Activated CD4-positive, alpha-beta memory T cell treated with anti-CD3 and anti-CD28 coated beads for 36 hours (primary cell): ENCODE measurements around the gene C4orf50. TPM values are rescaled to one million over a fixed set of nuclear protein-coding genes. Genes with fewer than 3 reads are reported as not detected.
"Not testable (repeated sequence)": the region's sequence is repeated elsewhere in the genome, so short reads cannot be mapped to it uniquely, and the experiment has no call there.

ENCODE experiments used
- CTCF ChIA-PET: fragments of 350-600 bp; sonication (Branson Sonifier 250); formaldehyde crosslinking; loops from one replicate; lab custom pipeline; 2021; ENCODE audit warnings: antibody characterized with exemption, inconsistent platforms; lab: Charles Lee
- POLR2A ChIA-PET: fragments of 350-600 bp; sonication (Branson Sonifier 250); formaldehyde crosslinking; loops from one replicate; lab custom pipeline; 2021; ENCODE audit warnings: antibody characterized with exemption; lab: Charles Lee
- DNase-seq: peaks from one replicate; pipeline ENCODE4 v3.0.0-alpha.2; 2020
- H3K27ac Mint-ChIP-seq: one replicate; pipeline ENCODE4 v1.8.0; 2021; ENCODE audit warnings: mixed read lengths
- H3K27me3 Mint-ChIP-seq: one replicate; pipeline ENCODE4 v1.8.0; 2021; ENCODE audit warnings: mixed read lengths
- H3K36me3 Mint-ChIP-seq: one replicate; pipeline ENCODE4 v1.8.0; 2021; ENCODE audit warnings: mixed read lengths
- H3K4me1 Mint-ChIP-seq: one replicate; pipeline ENCODE4 v1.8.0; 2021; ENCODE audit warnings: low read depth, mixed read lengths
- H3K4me3 Mint-ChIP-seq: one replicate; pipeline ENCODE4 v1.8.0; 2021; ENCODE audit warnings: mild to moderate bottlenecking, mixed read lengths
- H3K9me3 Mint-ChIP-seq: one replicate; pipeline ENCODE4 v1.8.0; 2021; ENCODE audit warnings: mixed read lengths
- intact Hi-C: fragments of 100-400 bp; cut with micrococcal nuclease; formaldehyde crosslinking; loops from one replicate; pipeline ENCODE4 v1.15.1; 2023
- total RNA-seq, 2 experiments: library from RNA; stranded (reverse); gene quantifications; one replicate each; pipeline ENCODE4 v1.2.3, GENCODE V29; 2021

Gene C4orf50
- total RNA-seq, 2 experiments from 2014 or later: 0.07 to 0.10 TPM

DNA sequence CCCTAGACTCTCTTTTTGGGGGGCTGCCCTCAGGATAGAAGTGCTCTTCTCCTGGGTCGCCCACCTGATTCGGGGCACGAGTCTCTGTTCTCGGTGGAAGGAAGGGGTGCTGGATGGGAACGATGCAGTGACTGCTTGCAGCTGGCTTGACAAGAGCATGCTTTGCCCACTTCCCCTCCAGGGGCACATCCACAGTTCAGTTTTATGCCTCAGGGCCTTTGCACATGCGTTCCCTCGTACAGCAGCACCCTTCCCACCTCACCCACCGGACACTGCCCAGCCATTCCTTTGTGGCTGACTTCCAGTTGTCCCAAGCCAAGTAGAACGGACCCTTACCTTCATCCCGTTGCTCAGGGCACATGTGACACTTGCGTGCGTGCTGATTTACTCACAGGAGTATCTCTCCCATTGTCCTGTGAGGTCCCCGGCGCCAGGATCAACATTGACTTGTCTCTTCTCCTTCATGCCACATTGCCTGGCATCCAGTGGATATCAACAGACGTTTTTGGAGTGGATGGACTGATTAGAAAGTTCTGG lies 60.0 kb downstream of the C4orf50 start:
- ChIA-PET POLR2A (no interaction called here), CTCF (no interaction called here)
- intact Hi-C loops: no loop called here
- H3K27me3 Mint-ChIP-seq: peaks cover 2% of the 10 kb centered on the region
- no peak overlapping the region for H3K27ac Mint-ChIP-seq
- H3K4me3 Mint-ChIP-seq: no peak overlapping the region
- no peaks in the 10 kb centered on the region for H3K9me3 Mint-ChIP-seq
- peaks cover 3% of the 10 kb centered on the region for H3K4me1 Mint-ChIP-seq
- no peak for DNase-seq
- H3K36me3 Mint-ChIP-seq: no peaks in the 10 kb centered on the region

DNA sequence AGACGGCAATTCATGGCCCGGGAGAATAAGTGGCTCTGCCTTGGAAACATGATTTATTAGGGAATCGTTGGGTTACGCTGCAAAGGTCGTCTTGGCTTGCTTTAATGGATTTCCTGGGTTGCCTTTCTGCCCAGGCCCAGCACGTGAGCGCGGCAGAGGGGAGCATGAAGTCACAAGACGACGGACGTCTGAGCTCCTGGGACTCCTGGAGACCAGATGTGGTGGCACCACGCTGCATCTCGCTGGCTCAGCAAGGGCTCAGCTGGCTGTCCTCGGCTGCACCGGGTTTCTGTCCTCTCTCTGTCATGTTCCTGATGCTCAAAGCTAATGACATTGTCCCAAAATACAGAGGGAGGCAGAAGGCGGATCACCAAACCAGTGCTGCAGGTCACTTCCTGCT lies 61.2 kb downstream of the C4orf50 start:
- intact Hi-C loops: no loop called here
- POLR2A ChIA-PET: no interaction called here

DNA sequence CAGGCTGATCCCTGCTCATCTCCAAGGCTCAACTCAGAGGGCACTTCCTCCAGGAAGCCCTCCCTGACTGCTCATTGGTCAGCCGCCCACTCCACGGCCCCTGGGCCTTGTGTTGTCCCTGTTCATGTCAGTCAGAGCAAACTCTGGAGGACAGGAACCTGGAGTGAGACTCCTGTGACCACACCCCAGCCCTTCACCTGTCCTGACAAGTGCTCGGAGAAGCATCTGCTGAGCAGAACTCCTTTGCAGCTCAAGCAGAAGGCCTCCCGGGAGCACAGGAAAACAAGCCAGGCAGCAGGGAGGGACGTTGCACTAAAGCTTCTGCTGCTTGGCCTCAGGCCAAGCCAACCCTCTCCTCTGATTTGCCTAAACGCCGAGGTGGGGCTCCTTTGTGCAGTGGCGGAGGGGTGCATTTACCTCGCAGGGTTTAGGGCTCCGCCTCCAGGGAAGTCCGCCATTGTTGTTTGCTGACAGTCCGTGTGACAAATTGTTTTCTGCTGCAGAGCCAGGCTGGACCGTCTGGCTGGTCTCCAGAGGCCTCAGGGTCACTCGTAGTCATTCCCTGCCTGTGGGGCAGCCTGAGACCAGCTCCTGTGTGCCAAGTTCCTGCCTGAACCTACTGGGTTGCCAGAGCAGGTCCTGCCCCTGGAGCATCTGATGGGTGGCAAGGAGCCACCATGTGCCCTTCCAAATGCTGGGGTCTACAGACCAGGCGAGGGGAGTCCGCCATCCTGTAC lies 61.8 kb downstream of the C4orf50 start:
- Mint-ChIP-seq H3K4me1 (peaks cover 3% of the 10 kb centered on the region), H3K27ac (no peak overlapping the region), H3K4me3 (no peak overlapping the region), H3K9me3 (no peaks in the 10 kb centered on the region), H3K27me3 (peaks cover 5% of the 10 kb centered on the region), H3K36me3 (no peaks in the 10 kb centered on the region)
- POLR2A ChIA-PET: no interaction called here
- DNase-seq: no peak
- intact Hi-C loops: no loop called here
- CTCF ChIA-PET: no interaction called here

More for the DNA sequence above, 61.2 kb downstream of the C4orf50 start:
- H3K36me3 Mint-ChIP-seq: no peaks in the 10 kb centered on the region
- CTCF ChIA-PET: no interaction called here
- H3K27me3 Mint-ChIP-seq: no peaks in the 10 kb centered on the region
- H3K4me1 Mint-ChIP-seq: peaks cover 3% of the 10 kb centered on the region
- no peak overlapping the region for H3K4me3 Mint-ChIP-seq
- no peak overlapping the region for H3K27ac Mint-ChIP-seq
- H3K9me3 Mint-ChIP-seq: no peaks in the 10 kb centered on the region
- no peak for DNase-seq

DNA sequence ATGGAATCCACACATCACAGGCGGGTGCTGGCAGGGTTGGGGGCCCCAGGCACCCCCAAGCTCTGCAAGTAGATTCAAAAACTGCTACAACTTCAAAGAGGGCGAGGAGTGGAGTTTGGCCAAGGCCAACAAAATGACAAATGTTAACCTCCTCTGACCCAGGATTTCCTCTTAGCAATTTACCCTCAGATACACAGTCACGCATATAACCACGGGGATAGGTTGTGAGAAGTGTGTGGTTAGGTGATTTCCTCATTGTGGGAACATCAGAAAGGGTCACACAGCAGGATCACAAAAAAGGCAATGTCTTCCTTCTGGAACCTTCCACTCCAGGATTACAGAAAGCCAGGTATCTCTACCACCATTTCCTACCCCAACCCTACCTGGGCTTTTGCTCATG lies 62.4 kb downstream of the C4orf50 start:
- Mint-ChIP-seq H3K27ac (no peak overlapping the region), H3K4me1 (peaks cover 3% of the 10 kb centered on the region), H3K36me3 (no peaks in the 10 kb centered on the region), H3K27me3 (peaks cover 5% of the 10 kb centered on the region), H3K4me3 (no peak overlapping the region), H3K9me3 (no peaks in the 10 kb centered on the region)
- no peak for DNase-seq
- ChIA-PET CTCF (no interaction called here), POLR2A (no interaction called here)
- intact Hi-C loops: no loop called here

DNA sequence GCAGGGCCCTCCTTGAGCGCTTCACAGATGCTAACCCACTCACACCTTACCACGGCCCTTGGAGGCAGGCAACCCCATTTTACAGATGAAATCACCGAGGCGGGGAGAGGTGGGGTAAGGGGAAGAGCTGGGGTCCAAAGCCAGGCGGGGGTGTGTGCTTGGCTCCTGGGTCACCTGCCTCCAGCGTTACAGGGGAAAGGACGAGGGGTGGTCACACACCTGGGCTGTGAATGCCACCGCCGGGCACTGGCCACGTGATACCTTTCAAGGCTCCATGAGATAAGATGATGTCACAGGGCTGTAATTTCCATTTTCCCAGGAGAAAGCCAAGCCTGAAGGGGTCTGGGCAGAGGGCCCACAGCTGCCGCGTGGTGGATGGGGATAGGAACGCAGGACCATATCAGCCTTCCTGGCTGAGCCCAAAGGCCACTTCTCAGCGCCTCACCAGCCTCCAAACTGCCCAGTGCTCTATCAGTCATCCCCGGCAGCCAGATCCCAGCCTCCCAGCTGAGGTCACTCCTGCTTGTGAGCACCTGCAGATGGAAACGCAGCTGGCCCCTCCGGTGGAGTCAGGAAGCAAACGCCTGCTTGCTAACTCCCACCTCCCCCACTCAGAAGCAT lies 62.9 kb downstream of the C4orf50 start:
- peaks cover 3% of the 10 kb centered on the region for H3K4me1 Mint-ChIP-seq
- ChIA-PET POLR2A (no interaction called here), CTCF (no interaction called here)
- intact Hi-C loops: no loop called here
- H3K36me3 Mint-ChIP-seq: no peaks in the 10 kb centered on the region
- no peak overlapping the region for H3K4me3 Mint-ChIP-seq
- H3K27me3 Mint-ChIP-seq: peaks cover 5% of the 10 kb centered on the region
- no peaks in the 10 kb centered on the region for H3K9me3 Mint-ChIP-seq
- no peak for DNase-seq
- H3K27ac Mint-ChIP-seq: no peak overlapping the region

DNA sequence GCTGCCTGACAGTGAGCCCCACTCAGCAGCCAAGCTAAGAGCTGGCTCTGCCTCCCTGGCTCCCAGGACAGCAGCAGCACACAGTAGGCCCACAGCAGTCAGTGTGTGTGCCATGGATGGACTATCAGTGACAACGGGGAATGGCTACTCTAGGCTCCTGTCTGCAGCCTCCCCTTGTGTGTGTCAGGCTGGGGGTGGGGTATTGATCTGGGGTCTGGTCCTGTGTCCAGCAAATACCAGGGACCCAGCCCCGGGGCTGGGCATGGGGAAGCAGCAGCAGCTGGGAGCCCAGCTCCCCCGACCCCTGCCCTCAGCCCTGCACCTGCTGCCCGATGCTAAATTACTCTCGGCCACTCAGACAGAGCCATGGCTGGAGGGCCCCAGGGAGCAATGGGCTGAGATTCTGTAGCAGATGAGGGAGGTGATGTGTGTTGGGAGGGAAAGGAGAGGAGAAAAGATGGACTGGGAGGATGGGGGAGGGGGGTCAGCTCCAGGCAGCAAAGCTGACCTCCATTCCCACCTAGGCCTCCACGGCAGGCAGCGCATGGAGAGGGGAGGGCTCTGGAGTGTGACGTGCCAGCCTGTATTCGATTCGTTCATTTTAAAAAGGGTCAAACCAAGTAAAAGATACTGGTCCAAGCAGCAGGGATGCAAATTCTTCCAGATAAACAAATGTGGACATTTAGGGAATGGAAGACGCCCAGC lies 64.0 kb downstream of the C4orf50 start:
- DNase-seq: no peak
- peaks cover 3% of the 10 kb centered on the region for H3K4me1 Mint-ChIP-seq
- no peak overlapping the region for H3K4me3 Mint-ChIP-seq
- peaks cover 5% of the 10 kb centered on the region for H3K27me3 Mint-ChIP-seq
- no peaks in the 10 kb centered on the region for H3K9me3 Mint-ChIP-seq
- H3K27ac Mint-ChIP-seq: no peak overlapping the region
- ChIA-PET POLR2A (no interaction called here), CTCF (no interaction called here)
- H3K36me3 Mint-ChIP-seq: no peaks in the 10 kb centered on the region
- intact Hi-C loops: no loop called here

DNA sequence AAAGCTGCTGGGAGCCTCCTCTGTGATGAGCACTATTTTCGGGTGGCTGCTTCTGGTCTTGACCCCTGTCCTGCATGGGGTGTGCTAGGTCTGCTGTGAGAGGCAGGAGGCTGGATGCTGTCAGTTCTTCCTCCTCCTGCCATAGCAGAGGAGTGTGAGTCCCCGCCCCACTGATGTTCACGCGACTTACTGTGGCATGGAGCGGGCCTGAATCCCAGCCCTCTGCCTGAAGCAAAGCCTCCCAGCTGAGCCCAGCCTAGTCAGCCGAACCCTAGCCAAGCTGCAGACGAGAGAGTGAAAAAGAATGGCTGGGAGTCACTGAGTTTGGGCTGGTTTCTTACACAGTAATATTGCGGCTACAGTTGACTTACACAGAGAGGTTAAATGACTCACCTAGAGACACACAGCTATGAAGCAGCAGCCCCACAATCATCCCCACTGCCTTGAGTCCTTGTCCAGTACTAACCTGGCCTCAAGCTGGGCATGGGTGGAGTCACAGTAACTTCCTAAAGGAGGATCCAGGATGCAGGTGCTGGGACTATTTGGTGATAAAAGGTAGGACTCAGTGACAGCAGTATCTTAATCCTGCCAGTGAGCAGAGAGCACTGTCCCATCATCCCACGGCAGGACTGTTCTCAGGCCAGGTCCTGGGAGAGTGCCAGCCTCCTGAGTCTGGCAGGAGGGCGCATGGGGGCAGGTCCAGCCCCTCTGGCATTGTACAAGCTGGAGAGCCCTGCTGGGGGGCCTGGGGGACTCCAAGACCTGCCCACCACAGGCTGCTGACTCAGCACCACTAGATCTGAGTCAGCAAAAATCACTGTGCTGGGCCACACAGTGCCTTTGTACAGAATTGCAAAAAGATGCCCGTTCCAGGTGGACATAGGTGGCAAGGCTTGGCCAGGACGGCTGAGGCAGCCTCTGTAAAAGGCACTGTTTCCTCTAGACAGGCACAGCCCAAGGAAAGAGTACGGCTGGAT lies 65.0 kb downstream of the C4orf50 start:
- H3K36me3 Mint-ChIP-seq: no peaks in the 10 kb centered on the region
- POLR2A ChIA-PET: no interaction called here
- CTCF ChIA-PET: no interaction called here

DNA sequence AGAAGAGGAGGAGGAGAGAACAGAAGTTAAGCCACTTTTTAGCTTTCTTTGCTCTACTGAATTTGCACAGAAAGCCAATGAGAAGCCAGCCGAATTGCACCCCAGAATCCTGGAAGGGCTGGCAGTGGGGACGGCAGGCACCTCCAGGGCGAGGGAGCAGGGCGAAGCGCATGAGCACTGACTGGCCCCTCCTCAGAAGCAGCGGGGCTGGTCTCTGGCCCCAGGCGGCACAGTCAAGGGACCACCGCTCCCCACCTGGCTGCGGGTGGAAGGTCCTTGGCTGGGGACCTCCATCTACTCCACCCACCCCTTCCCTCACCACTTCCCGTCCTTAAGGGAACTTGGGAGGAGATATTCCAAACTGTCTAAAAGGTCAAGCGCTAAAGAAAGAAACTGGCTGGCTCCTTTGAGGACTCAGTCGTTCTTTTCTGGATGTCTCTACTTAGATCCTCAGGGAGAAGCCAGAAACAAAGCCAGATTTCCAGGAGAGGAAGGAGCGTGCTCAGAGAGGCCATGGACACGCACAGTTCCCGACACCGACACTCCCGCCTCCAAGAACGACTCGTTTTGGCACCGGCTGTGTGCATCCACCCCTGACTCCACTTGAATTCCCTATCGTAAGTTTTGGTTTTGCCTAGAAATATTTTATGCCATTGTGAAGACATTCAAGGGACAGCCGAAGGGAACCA lies 65.8 kb downstream of the C4orf50 start:
- H3K9me3 Mint-ChIP-seq: no peaks in the 10 kb centered on the region
- POLR2A ChIA-PET: no interaction called here
- intact Hi-C loops: no loop called here
- H3K27me3 Mint-ChIP-seq: peaks cover 8% of the 10 kb centered on the region
- H3K36me3 Mint-ChIP-seq: no peaks in the 10 kb centered on the region
- CTCF ChIA-PET: no interaction called here
- H3K4me3 Mint-ChIP-seq: no peak overlapping the region
- peaks cover 3% of the 10 kb centered on the region for H3K4me1 Mint-ChIP-seq
- DNase-seq: no peak
- no peak overlapping the region for H3K27ac Mint-ChIP-seq

More for the DNA sequence above, 65.0 kb downstream of the C4orf50 start:
- Mint-ChIP-seq H3K4me3 (no peak overlapping the region), H3K27ac (no peak overlapping the region), H3K9me3 (no peaks in the 10 kb centered on the region), H3K4me1 (peaks cover 3% of the 10 kb centered on the region), H3K27me3 (peaks cover 5% of the 10 kb centered on the region)
- DNase-seq: no peak
- intact Hi-C loops: no loop called here

DNA sequence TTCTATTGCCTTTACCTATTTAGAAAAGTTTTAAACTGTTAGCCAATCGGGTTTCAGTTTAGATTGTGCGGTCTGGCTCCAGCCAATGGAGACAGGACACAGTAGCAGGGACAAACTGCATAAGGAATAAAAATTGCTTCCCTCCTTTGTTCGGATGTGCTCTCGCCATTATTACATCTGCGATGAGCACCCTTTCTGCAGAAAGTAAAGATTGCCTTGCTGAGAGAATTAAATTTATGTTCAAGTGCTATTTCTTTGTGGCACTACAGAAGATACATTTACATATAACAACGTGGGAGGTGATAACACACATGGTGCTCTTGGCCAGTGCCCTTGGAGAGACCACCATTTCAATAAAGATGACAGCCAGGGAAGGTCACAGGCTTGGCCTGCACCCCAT lies 71.6 kb downstream of the C4orf50 start:
- H3K4me3 Mint-ChIP-seq, POLR2A ChIA-PET, CTCF ChIA-PET, H3K27ac Mint-ChIP-seq, H3K9me3 Mint-ChIP-seq, H3K36me3 Mint-ChIP-seq, DNase-seq, intact Hi-C loops, H3K4me1 Mint-ChIP-seq, H3K27me3 Mint-ChIP-seq: not testable (repeated sequence)

DNA sequence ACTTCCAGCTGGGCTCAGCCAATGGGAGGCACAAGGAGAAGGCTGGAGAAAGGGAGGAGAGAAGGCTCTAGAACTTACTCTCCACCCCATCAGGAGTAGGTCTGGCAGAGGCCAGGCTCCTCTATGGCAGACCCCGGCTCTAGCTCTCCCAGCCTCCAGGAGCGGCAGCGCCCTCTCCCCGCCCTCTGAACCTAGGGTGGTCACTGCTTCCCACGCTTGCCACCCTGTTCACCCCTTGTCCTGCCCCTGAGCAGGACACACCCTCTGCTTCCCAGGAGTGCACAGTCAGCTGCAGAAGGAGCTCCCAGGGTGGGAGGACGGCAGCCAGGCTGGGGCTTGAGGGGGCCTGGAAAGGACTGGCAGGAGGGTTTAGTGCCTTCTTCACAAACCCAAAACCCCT lies 72.3 kb downstream of the C4orf50 start:
- CTCF ChIA-PET: no interaction called here
- POLR2A ChIA-PET: no interaction called here
- Mint-ChIP-seq H3K27me3 (peaks cover 3% of the 10 kb centered on the region), H3K9me3 (peaks cover 9% of the 10 kb centered on the region), H3K27ac (no peak overlapping the region), H3K36me3 (no peaks in the 10 kb centered on the region), H3K4me3 (no peak overlapping the region), H3K4me1 (peaks cover 5% of the 10 kb centered on the region)
- intact Hi-C loops: no loop called here
- no peak for DNase-seq

DNA sequence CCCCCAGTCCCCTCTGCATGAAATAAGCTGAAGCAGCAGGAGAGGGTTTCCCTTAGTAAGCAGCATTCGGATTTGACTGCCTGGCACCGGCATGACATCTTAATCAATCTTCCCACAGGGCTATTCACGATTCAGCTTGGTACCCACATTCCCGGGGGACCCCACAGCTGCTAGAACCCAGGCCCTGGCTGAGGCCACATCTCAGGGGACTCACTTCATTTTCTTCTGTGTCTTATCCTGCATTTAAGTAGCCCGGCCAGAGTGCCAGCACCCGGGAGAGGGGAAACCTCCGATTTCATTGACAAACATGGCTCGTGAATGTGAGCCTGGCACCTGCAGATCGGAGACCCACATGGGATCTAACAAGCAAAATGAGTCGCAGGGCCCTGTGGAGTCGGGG lies 73.1 kb downstream of the C4orf50 start:
- no peaks in the 10 kb centered on the region for H3K36me3 Mint-ChIP-seq
- CTCF ChIA-PET: no interaction called here
- peaks cover 3% of the 10 kb centered on the region for H3K27me3 Mint-ChIP-seq
- intact Hi-C loops: no loop called here
- peaks cover 9% of the 10 kb centered on the region for H3K9me3 Mint-ChIP-seq
- peaks cover 5% of the 10 kb centered on the region for H3K4me1 Mint-ChIP-seq
- H3K4me3 Mint-ChIP-seq: no peak overlapping the region
- H3K27ac Mint-ChIP-seq: no peak overlapping the region
- DNase-seq: no peak
- POLR2A ChIA-PET: no interaction called here
